ENCODE measurements around the gene HS6ST2. TPM values are rescaled to one million over a fixed set of nuclear protein-coding genes. Genes with fewer than 3 reads are reported as not detected.

HS6ST2 gene
- total and polyA plus RNA-seq, 10 of the 15 experiments (the other 5 are each of a cell fraction or from before 2014, with no cell fraction given), result not detected

GRCh38 chrX:132877954-132878536 lies 80.4 kb downstream of the HS6ST2 start:
- ChIA-PET SMC1A (ENCODE audit: uncharacterized antibody, unreplicated experiment) (no interaction called here), RAD21 (ENCODE audit: unreplicated experiment) (no interaction called here), POLR2A (no interaction called here), CTCF (no interaction called here)
- Histone ChIP-seq H3K4me2 (ENCODE audit: control insufficient read depth, insufficient read depth) (no peak overlapping the region), H3K9me3 (replicated peaks; ENCODE audit: control insufficient read depth, insufficient read depth, low read length) (no peaks in the 10 kb centered on the region), H3K4me3 (no peak overlapping the region), H3K9ac (ENCODE audit: control insufficient read depth, insufficient read depth, low read length) (no peak overlapping the region), H3K27me3 (replicated peaks in 1 of 2; ENCODE audit: control insufficient read depth in 2 of 2, insufficient read depth in 2 of 2, low read length in 1 of 2) (no peaks in the 10 kb centered on the region; a peak in 1 of 4 replicates), H3K4me1 (ENCODE audit: control insufficient read depth, insufficient read depth, low read length) (no peaks in the 10 kb centered on the region), H3K27ac (ENCODE audit: control insufficient read depth, insufficient read depth) (no peak overlapping the region), H2AFZ (ENCODE audit: control insufficient read depth, low read depth, low read length) (no peak overlapping the region), H3K36me3 (ENCODE audit: control insufficient read depth in 2 of 2, insufficient read depth in 2 of 2, low read length in 1 of 2) (no peaks in the 10 kb centered on the region), H4K20me1 (ENCODE audit: control insufficient read depth, insufficient read depth) (no peaks in the 10 kb centered on the region), H3K79me2 (ENCODE audit: control insufficient read depth, insufficient read depth, low read length) (no peaks in the 10 kb centered on the region)
- no TSS peak for BruUV-seq (replicated peaks)
- in situ Hi-C loops (cut with MboI) (no loop called here), intact Hi-C loops (cut with micrococcal nuclease; ENCODE audit: unreplicated experiment) (no loop called here)
- WGBS (ENCODE audit: insufficient coverage, insufficient replicate concordance, low lambda C conversion rate, missing lambda C conversion rate), result 22% methylated on average over 5 of the region's 5 CpGs
- ATAC-seq, result no peak
- no peak for FAIRE-seq
- DNase-seq (ENCODE audit: low read depth, low spot score), result no peak
- TF ChIP-seq EZH2 (IDR thresholded peaks at IDR 0.05; ENCODE audit: borderline replicate concordance, control insufficient read depth, low read depth, low read length), result no peak
- no peak for TF ChIP-seq ATF2 (IDR thresholded peaks at IDR 0.05; ENCODE audit: low read length)
- no peak for TF ChIP-seq CUX1 (IDR thresholded peaks at IDR 0.05; ENCODE audit: insufficient replicate concordance, low read depth, low read length)
- no peak for TF ChIP-seq HSF1 (IDR thresholded peaks at IDR 0.05; ENCODE audit: low read depth, low read length)
- no peak for TF ChIP-seq TAF1 (IDR thresholded peaks at IDR 0.05; ENCODE audit: borderline replicate concordance, low read depth, low read length)
- no peak for TF ChIP-seq CTCF (IDR thresholded peaks at IDR 0.05 in 2 of 3, conservative IDR thresholded peaks at IDR 0.05 in 1 of 3; ENCODE audit: control insufficient read depth in 2 of 3, extremely low read depth in 1 of 3, insufficient read depth in 1 of 3, low read depth in 3 of 3, low read length in 3 of 3)
- TF ChIP-seq SMARCA5 (IDR thresholded peaks at IDR 0.05), result no peak
- no peak for TF ChIP-seq ZBTB40 (IDR thresholded peaks at IDR 0.05; ENCODE audit: borderline replicate concordance)

Data from GM12878 (cell line).